ENCODE results near the gene MAP2K2. TPM values are rescaled to one million over a fixed set of nuclear protein-coding genes. Genes with fewer than 3 reads are reported as not detected.

MAP2K2 gene
- total and polyA plus RNA-seq, 2 donors (not counting 1 experiment from before 2014, with no cell fraction given): 138 to 181 TPM

DNA sequence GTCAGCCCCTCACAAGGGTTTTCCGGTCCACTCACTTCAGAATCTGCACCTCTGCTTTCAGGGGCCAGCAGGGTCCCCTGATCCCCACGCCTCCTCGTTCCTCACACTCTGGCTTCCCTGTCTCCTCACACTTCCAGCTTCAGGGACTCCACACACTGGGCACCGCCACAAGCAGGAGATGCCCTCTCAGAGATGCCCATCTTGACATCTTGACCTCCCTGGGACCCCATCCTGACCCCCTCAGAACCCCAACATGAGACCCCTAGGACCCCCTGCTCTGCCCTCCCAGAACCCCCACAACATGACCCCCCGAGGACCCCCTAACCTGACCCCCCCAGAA, 2.7 kb downstream of the MAP2K2 start:
- Histone ChIP-seq H3K9me3 (ENCODE audit: control extremely low read depth in 1 of 3, control insufficient read depth in 2 of 3, insufficient read depth in 1 of 3, low read length in 2 of 3) (peaks cover 0 to 3% (median 0%) of the 10 kb centered on the region in 3 donors), H3K36me3 (replicated peaks in 1 of 2; ENCODE audit: control extremely low read depth in 1 of 2, control insufficient read depth in 1 of 2, extremely low read depth in 1 of 2, insufficient read depth in 2 of 2, low read length in 1 of 2) (peaks cover 0 to 20% of the 10 kb centered on the region in 2 experiments), H3K4me3 (ENCODE audit: control extremely low read depth in 1 of 5, extremely low read depth in 1 of 5, insufficient read depth in 1 of 5, low read depth in 2 of 5, low read length in 4 of 5) (no peak overlapping the region), H3K27me3 (replicated peaks in 1 of 4; ENCODE audit: control extremely low read depth in 1 of 4, control insufficient read depth in 3 of 4, insufficient read depth in 4 of 4, low read length in 3 of 4) (no peaks in the 10 kb centered on the region), H4K20me1 (ENCODE audit: control insufficient read depth, insufficient read depth, low read length, poor library complexity, severe bottlenecking) (peaks cover 46% of the 10 kb centered on the region), H3K79me2 (ENCODE audit: control insufficient read depth, insufficient read depth, low read length) (peaks cover 64% of the 10 kb centered on the region), H3K4me2 (replicated peaks; ENCODE audit: low read depth, low read length, poor library complexity, severe bottlenecking) (no peak overlapping the region), H2AFZ (ENCODE audit: insufficient read depth, low read depth, low read length, poor library complexity, severe bottlenecking) (no peak overlapping the region), H3K4me1 (ENCODE audit: control insufficient read depth in 2 of 2, insufficient read depth in 2 of 2, low read length in 2 of 2) (peaks cover 16 to 18% of the 10 kb centered on the region in 2 donors), H3K9ac (ENCODE audit: low read length) (no peak overlapping the region), H3K27ac (ENCODE audit: low read length in 2 of 2) (no peak overlapping the region)
- ChIA-PET POLR2A (no interaction called here), CTCF (no interaction called here)
- no peak for TF ChIP-seq EZH2 (IDR thresholded peaks at IDR 0.05; ENCODE audit: borderline replicate concordance, insufficient read depth, low read depth, low read length, poor library complexity, severe bottlenecking)
- TF ChIP-seq, protein P1, sequence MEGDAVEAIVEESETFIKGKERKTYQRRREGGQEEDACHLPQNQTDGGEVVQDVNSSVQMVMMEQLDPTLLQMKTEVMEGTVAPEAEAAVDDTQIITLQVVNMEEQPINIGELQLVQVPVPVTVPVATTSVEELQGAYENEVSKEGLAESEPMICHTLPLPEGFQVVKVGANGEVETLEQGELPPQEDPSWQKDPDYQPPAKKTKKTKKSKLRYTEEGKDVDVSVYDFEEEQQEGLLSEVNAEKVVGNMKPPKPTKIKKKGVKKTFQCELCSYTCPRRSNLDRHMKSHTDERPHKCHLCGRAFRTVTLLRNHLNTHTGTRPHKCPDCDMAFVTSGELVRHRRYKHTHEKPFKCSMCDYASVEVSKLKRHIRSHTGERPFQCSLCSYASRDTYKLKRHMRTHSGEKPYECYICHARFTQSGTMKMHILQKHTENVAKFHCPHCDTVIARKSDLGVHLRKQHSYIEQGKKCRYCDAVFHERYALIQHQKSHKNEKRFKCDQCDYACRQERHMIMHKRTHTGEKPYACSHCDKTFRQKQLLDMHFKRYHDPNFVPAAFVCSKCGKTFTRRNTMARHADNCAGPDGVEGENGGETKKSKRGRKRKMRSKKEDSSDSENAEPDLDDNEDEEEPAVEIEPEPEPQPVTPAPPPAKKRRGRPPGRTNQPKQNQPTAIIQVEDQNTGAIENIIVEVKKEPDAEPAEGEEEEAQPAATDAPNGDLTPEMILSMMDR (IDR thresholded peaks at IDR 0.05): no peak
- H3K4me1 Mint-ChIP-seq: peaks cover 25% of the 10 kb centered on the region
- DNase-seq (no peak), ATAC-seq (ENCODE audit: low read depth) (no peak)
- H3K27me3 Mint-ChIP-seq: no peaks in the 10 kb centered on the region
- no peaks in the 10 kb centered on the region for H3K9me3 Mint-ChIP-seq (ENCODE audit: insufficient read depth)
- no peak overlapping the region for H3K4me3 Mint-ChIP-seq
- WGBS (ENCODE audit: insufficient coverage): 98% methylated on average over 4 of the region's 5 CpGs
- intact Hi-C loops (cut with micrococcal nuclease): loop anchor here (5.0 kb wide), 2 partner anchors 61 to 134 kb away; partner anchors contain the start of genes ANKRD24, EEF2 and SIRT6
- H3K27ac Mint-ChIP-seq: no peak overlapping the region

DNA sequence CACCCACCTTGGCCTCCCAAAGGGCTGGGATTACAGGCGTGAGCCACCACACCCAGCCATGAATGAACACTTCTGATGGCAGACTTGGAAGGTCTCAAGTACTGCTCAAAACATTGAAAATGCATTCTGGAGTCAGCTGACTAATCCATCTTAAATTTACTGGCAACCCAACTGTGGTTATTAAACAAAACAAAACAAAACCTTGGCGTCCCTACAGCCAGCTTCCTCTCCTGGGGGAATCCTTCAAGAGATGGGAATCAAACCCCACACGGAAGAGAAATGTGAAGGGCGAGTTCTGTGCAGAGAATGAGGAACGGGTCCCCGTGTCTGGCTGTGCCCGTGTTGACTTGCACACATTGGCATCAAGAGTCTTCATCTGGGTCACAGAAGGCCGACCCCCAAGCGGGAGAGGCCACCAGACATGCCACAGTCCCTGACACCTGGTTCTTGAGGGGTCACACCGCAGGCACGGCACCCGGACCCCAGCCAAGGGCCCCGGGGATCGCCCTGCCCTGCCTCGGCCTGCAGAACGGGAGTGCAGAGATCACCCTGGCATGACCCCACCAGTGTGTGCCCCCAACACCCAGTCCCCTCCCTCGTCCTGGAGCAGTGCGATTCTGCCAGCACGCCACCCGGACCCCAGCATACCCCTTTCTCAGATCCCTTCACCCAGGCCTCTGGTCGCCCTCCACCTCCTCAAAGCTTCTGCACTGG, 3.2 kb downstream of the MAP2K2 start:
- Mint-ChIP-seq H3K27me3 (no peaks in the 10 kb centered on the region), H3K27ac (no peak overlapping the region), H3K9me3 (ENCODE audit: insufficient read depth) (no peaks in the 10 kb centered on the region), H3K4me1 (peaks cover 28% of the 10 kb centered on the region), H3K4me3 (no peak overlapping the region)
- no peaks in the 10 kb centered on the region for H3K27me3 ChIP-seq (replicated peaks in 1 of 4; ENCODE audit: control extremely low read depth in 1 of 4, control insufficient read depth in 3 of 4, insufficient read depth in 4 of 4, low read length in 3 of 4)
- H3K4me3 ChIP-seq (ENCODE audit: control extremely low read depth in 1 of 5, extremely low read depth in 1 of 5, insufficient read depth in 1 of 5, low read depth in 2 of 5, low read length in 4 of 5): no peak overlapping the region
- H3K4me1 ChIP-seq (ENCODE audit: control insufficient read depth in 2 of 2, insufficient read depth in 2 of 2, low read length in 2 of 2): peaks cover 21 to 23% of the 10 kb centered on the region in 2 donors
- intact Hi-C loops (cut with micrococcal nuclease): loop anchor here (5.0 kb wide), 2 partner anchors 62 to 133 kb away; partner anchors contain the start of genes ANKRD24, EEF2 and SIRT6
- POLR2A ChIA-PET: no interaction called here
- no peak overlapping the region for H3K9ac ChIP-seq (ENCODE audit: low read length)
- no peak overlapping the region for H3K27ac ChIP-seq (ENCODE audit: low read length in 2 of 2)
- ATAC-seq (ENCODE audit: low read depth): no peak
- peaks cover 0 to 20% of the 10 kb centered on the region in 2 experiments for H3K36me3 ChIP-seq (replicated peaks in 1 of 2; ENCODE audit: control extremely low read depth in 1 of 2, control insufficient read depth in 1 of 2, extremely low read depth in 1 of 2, insufficient read depth in 2 of 2, low read length in 1 of 2)
- H3K9me3 ChIP-seq (ENCODE audit: control extremely low read depth in 1 of 3, control insufficient read depth in 2 of 3, insufficient read depth in 1 of 3, low read length in 2 of 3): peaks cover 0 to 3% (median 0%) of the 10 kb centered on the region in 3 donors
- DNase-seq: no peak
- no peak overlapping the region for H3K4me2 ChIP-seq (replicated peaks; ENCODE audit: low read depth, low read length, poor library complexity, severe bottlenecking)
- H3K79me2 ChIP-seq (ENCODE audit: control insufficient read depth, insufficient read depth, low read length): peaks cover 67% of the 10 kb centered on the region
- no peak overlapping the region for H2AFZ ChIP-seq (ENCODE audit: insufficient read depth, low read depth, low read length, poor library complexity, severe bottlenecking)
- peaks cover 46% of the 10 kb centered on the region for H4K20me1 ChIP-seq (ENCODE audit: control insufficient read depth, insufficient read depth, low read length, poor library complexity, severe bottlenecking)
- CTCF ChIA-PET: interaction anchor here (1.2 to 2.8 kb wide), 2 partner anchors 11 to 20 kb away, joined by 3 to 13 read pairs; no protein-coding TSS in a partner anchor
- 93% methylated on average over 21 of the region's 21 CpGs for WGBS (ENCODE audit: insufficient coverage)
- TF ChIP-seq, protein P1 (IDR thresholded peaks at IDR 0.05): no peak
- TF ChIP-seq EZH2 (IDR thresholded peaks at IDR 0.05; ENCODE audit: borderline replicate concordance, insufficient read depth, low read depth, low read length, poor library complexity, severe bottlenecking): no peak

Data from B cell (primary cell).